ENCODE measurements around the gene XPR1. TPM values are rescaled to one million over a fixed set of nuclear protein-coding genes. Genes with fewer than 3 reads are reported as not detected.

The XPR1 gene
- total RNA-seq, 4 donors from 2014 or later, result 7.8 to 119 (median 75.3) TPM

DNA sequence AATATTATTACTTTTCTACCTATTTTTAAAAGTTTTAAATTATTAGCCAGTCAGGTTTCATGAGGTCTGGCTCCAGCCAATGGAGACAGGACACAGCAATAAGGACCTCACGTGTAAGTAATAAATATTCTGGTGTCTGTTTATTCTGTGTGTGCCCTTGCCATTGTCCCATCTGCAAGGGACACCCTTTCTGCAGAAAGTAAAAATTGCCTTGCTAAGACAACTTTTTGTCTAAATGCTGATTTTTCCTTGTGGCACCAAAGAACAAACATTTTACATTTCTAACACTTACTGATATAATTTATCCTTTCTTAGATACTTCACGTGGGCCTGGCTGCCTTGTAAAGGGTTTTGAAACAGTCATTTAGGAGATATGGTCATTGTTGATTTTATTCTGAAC is 43.7 kb upstream of the XPR1 start:
- Histone ChIP-seq H3K9me3 (no peaks in the 10 kb centered on the region), H3K36me3 (no peaks in the 10 kb centered on the region), H3K4me1 (no peaks in the 10 kb centered on the region), H3K4me3 (no peak overlapping the region), H3K27me3 (no peaks in the 10 kb centered on the region), H3K27ac (no peak overlapping the region)
- in situ Hi-C loops (cut with MboI; ENCODE audit: low pct_ligation_motif_present in 1 of 4, low pct_unique_long_range_greater_than_20kb in 1 of 4, low sequenced_read_pairs in 3 of 4) (no loop called here), intact Hi-C loops (cut with DNase I; ENCODE audit: low total_unique reads) (no loop called here)
- WGBS, 2 donors (ENCODE audit: low coverage in 1 of 2), result 86 to 95% methylated on average over 2 of the region's 2 CpGs
- DNase-seq, result no peak
- TF ChIP-seq POLR2A (IDR thresholded peaks at IDR 0.05), result no peak
- no peak for TF ChIP-seq EP300 (IDR thresholded peaks at IDR 0.05; ENCODE audit: low read depth)
- no peak for TF ChIP-seq POLR2AphosphoS5 (IDR thresholded peaks at IDR 0.05)
- TF ChIP-seq, protein P1, sequence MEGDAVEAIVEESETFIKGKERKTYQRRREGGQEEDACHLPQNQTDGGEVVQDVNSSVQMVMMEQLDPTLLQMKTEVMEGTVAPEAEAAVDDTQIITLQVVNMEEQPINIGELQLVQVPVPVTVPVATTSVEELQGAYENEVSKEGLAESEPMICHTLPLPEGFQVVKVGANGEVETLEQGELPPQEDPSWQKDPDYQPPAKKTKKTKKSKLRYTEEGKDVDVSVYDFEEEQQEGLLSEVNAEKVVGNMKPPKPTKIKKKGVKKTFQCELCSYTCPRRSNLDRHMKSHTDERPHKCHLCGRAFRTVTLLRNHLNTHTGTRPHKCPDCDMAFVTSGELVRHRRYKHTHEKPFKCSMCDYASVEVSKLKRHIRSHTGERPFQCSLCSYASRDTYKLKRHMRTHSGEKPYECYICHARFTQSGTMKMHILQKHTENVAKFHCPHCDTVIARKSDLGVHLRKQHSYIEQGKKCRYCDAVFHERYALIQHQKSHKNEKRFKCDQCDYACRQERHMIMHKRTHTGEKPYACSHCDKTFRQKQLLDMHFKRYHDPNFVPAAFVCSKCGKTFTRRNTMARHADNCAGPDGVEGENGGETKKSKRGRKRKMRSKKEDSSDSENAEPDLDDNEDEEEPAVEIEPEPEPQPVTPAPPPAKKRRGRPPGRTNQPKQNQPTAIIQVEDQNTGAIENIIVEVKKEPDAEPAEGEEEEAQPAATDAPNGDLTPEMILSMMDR (IDR thresholded peaks at IDR 0.05), result no peak

DNA sequence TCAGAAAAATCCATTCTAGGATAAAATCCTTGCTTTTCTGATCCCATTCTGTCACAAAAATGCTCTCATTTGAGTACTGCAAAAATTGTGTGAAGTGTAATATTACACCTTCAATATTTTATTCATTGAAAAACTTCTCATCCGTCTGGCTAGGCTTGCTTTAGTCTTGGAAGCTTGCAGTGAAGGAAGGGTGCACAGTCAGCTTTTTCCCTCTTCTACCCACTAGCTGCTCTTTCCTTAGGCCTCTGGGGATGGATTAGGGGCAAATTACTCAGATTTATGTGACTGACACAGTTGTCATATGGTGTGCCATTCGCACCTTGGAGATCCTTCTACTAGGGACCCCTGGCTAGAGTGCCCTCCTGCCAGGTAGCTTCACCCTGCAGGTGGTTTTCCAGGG is 40.9 kb upstream of the XPR1 start:
- Histone ChIP-seq H3K4me3 (no peak overlapping the region), H3K4me1 (no peaks in the 10 kb centered on the region), H3K36me3 (no peaks in the 10 kb centered on the region), H3K9me3 (no peaks in the 10 kb centered on the region), H3K27ac (no peak overlapping the region), H3K27me3 (no peaks in the 10 kb centered on the region)
- TF ChIP-seq, protein P1 (IDR thresholded peaks at IDR 0.05), result no peak
- TF ChIP-seq POLR2A (IDR thresholded peaks at IDR 0.05) (no peak), POLR2AphosphoS5 (IDR thresholded peaks at IDR 0.05) (no peak), EP300 (IDR thresholded peaks at IDR 0.05; ENCODE audit: low read depth) (no peak)
- intact Hi-C loops (cut with DNase I; ENCODE audit: low total_unique reads) (no loop called here), in situ Hi-C loops (cut with MboI; ENCODE audit: low pct_ligation_motif_present in 1 of 4, low pct_unique_long_range_greater_than_20kb in 1 of 4, low sequenced_read_pairs in 3 of 4) (no loop called here)
- no peak for DNase-seq
- 79 to 100% methylated on average over 1 to 2 of the region's 2 CpGs for WGBS, 2 donors (ENCODE audit: low coverage in 1 of 2)

DNA sequence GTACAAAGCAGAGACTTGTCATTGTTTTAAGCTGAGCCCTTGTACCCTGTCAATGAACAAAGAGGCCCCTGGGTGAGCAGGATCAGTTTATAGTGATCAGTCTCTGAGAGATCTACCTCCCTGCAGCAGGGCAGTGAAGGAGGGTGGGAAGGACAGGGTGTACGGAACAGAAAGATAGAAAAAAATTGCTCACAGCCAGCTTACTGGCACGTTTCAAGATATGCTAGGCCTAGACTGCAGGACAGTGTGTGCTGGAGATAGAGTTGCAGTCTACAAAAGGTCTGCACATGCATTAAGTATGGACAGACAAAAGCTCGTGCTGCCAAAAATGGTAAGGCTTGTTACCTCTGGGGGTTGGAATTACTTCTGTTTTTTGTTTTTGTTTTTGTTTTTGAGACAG is 38.4 kb upstream of the XPR1 start:
- Histone ChIP-seq H3K27ac (no peak overlapping the region), H3K4me3 (no peak overlapping the region), H3K9me3 (no peaks in the 10 kb centered on the region), H3K4me1 (peaks cover 0 to 6% (median 0%) of the 10 kb centered on the region in 4 donors), H3K36me3 (no peaks in the 10 kb centered on the region), H3K27me3 (no peaks in the 10 kb centered on the region)
- intact Hi-C loops (cut with DNase I; ENCODE audit: low total_unique reads), result no loop called here
- WGBS, 2 donors (ENCODE audit: low coverage in 1 of 2), result 80 to 82% methylated on average over 2 to 3 of the region's 3 CpGs
- TF ChIP-seq POLR2AphosphoS5 (IDR thresholded peaks at IDR 0.05), result no peak
- no peak for TF ChIP-seq EP300 (IDR thresholded peaks at IDR 0.05; ENCODE audit: low read depth)
- TF ChIP-seq POLR2A (IDR thresholded peaks at IDR 0.05), result no peak
- TF ChIP-seq, protein P1 (IDR thresholded peaks at IDR 0.05), result no peak
- no peak for DNase-seq
- in situ Hi-C loops (cut with MboI; ENCODE audit: low pct_ligation_motif_present in 1 of 4, low pct_unique_long_range_greater_than_20kb in 1 of 4, low sequenced_read_pairs in 3 of 4), result no loop called here

DNA sequence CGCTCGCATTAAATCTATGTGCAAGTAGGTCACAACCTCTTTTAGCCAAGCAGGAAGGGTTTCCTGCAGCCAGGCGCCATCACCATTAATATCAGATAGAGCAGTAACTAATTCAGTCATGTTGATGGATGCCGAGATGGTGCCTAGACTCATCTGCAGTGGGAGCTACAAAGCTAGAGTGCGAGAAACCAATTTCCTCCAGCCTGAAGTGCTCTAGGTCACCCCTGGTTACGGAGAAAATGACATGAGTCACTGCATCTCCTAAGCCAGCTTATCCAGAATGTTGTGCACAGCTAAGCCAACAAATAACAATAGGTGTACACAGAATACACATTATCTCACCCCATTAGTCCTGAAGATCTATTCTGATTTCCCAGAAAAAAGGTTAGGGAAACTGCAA is 37.1 kb upstream of the XPR1 start:
- Histone ChIP-seq H3K4me3 (no peak overlapping the region), H3K4me1 (peaks cover 0 to 14% (median 0%) of the 10 kb centered on the region in 4 donors), H3K27ac (no peak overlapping the region), H3K9me3 (no peaks in the 10 kb centered on the region), H3K36me3 (no peaks in the 10 kb centered on the region), H3K27me3 (no peaks in the 10 kb centered on the region)
- no peak for DNase-seq
- TF ChIP-seq POLR2AphosphoS5 (IDR thresholded peaks at IDR 0.05), result no peak
- no peak for TF ChIP-seq POLR2A (IDR thresholded peaks at IDR 0.05)
- no peak for TF ChIP-seq EP300 (IDR thresholded peaks at IDR 0.05; ENCODE audit: low read depth)
- TF ChIP-seq, protein P1 (IDR thresholded peaks at IDR 0.05), result no peak
- in situ Hi-C loops (cut with MboI; ENCODE audit: low pct_ligation_motif_present in 1 of 4, low pct_unique_long_range_greater_than_20kb in 1 of 4, low sequenced_read_pairs in 3 of 4) (no loop called here), intact Hi-C loops (cut with DNase I; ENCODE audit: low total_unique reads) (no loop called here)
- WGBS, 2 donors (ENCODE audit: low coverage in 1 of 2), result 93 to 94% methylated on average over 3 to 6 of the region's 6 CpGs

Measured in transverse colon (tissue), 4 donors.